WTC11 (cell line): Measurements from ENCODE around the gene XIAP. TPM values are rescaled to one million over a fixed set of nuclear protein-coding genes. Genes with fewer than 3 reads are reported as not detected.

Experiments
- ATAC-seq: fragments of 200-7000 bp; cut with Tn5 transposase; 2 replicates; pipeline ENCODE4 v1.10.0; 2021; ENCODE audit warnings: mild to moderate bottlenecking, moderate library complexity
- CTCF ChIA-PET: fragments of 300-600 bp; sonication (Branson Sonifier 250); formaldehyde crosslinking; loops from one replicate; lab custom pipeline; 2021; ENCODE audit warnings: antibody characterized with exemption; lab: Charles Lee
- POLR2A ChIA-PET: fragments of 350-600 bp; sonication (Branson Sonifier 250); formaldehyde crosslinking; loops from one replicate; lab custom pipeline; 2021; ENCODE audit warnings: antibody characterized with exemption; lab: Charles Lee
- DNase-seq: peaks from one replicate; pipeline ENCODE4 v3.0.0; 2021; ENCODE audit warnings: low spot score
- H3K27ac Mint-ChIP-seq: 2 replicates; pipeline ENCODE4 v1.8.0; 2021; ENCODE audit warnings: mixed read lengths
- H3K27me3 Mint-ChIP-seq: 2 replicates; pipeline ENCODE4 v1.8.0; 2021; ENCODE audit warnings: low read depth, mild to moderate bottlenecking, moderate library complexity, mixed read lengths
- H3K36me3 Mint-ChIP-seq: 2 replicates; pipeline ENCODE4 v1.8.0; 2021; ENCODE audit warnings: mixed read lengths
- H3K4me1 Mint-ChIP-seq: 2 replicates; pipeline ENCODE4 v1.8.0; 2022; ENCODE audit warnings: mixed read lengths
- H3K4me3 Mint-ChIP-seq: 2 replicates; pipeline ENCODE4 v1.8.0; 2021; ENCODE audit warnings: mild to moderate bottlenecking, moderate library complexity, mixed read lengths
- H3K9me3 Mint-ChIP-seq: 2 replicates; pipeline ENCODE4 v1.8.0; 2021; ENCODE audit warnings: mixed read lengths
- ARID4B ChIP-seq: sonication (generic); formaldehyde crosslinking; IDR thresholded peaks from 2 replicates; pipeline ENCODE4 v1.8.0; 2023; ENCODE audit warnings: missing genetic modification reagents, mild to moderate bottlenecking, borderline replicate concordance
- GTF2I ChIP-seq: fragments of 250-450 bp; sonication (Bioruptor Pico); conservative IDR thresholded peaks from 2 replicates; pipeline ENCODE4 v1.4.0; 2021; ENCODE audit warnings: mild to moderate bottlenecking
- IRF2 ChIP-seq: sonication (generic); formaldehyde crosslinking; IDR thresholded peaks from 2 replicates; pipeline ENCODE4 v1.8.0; 2022; ENCODE audit warnings: low read depth, missing genetic modification reagents, borderline replicate concordance
- JAZF1 ChIP-seq: fragments of 250-450 bp; sonication (Bioruptor Pico); IDR thresholded peaks from 2 replicates; pipeline ENCODE4 v1.9.0; 2021; ENCODE audit warnings: moderate library complexity, mild to moderate bottlenecking, inconsistent platforms
- OVOL2 ChIP-seq: fragments of 250-450 bp; sonication (Bioruptor Pico); IDR thresholded peaks from 2 replicates; pipeline ENCODE4 v1.9.0; 2021; ENCODE audit warnings: mild to moderate bottlenecking, borderline replicate concordance
- SMAD4 ChIP-seq: sonication (generic); formaldehyde crosslinking; IDR thresholded peaks from 2 replicates; pipeline ENCODE4 v1.8.0; 2022; ENCODE audit warnings: mild to moderate bottlenecking, missing genetic modification reagents
- ZBTB21 ChIP-seq: sonication (generic); formaldehyde crosslinking; IDR thresholded peaks from 2 replicates; pipeline ENCODE4 v1.8.1; 2023; ENCODE audit warnings: mild to moderate bottlenecking, missing genetic modification reagents, borderline replicate concordance
- ZNF121 ChIP-seq: sonication (generic); formaldehyde crosslinking; IDR thresholded peaks from 2 replicates; pipeline ENCODE4 v1.8.0; 2023; ENCODE audit warnings: missing genetic modification reagents
- ZNF671 ChIP-seq: fragments of 250-450 bp; sonication (Bioruptor Pico); IDR thresholded peaks from 2 replicates; pipeline ENCODE4 v1.8.0; 2021; ENCODE audit warnings: mild to moderate bottlenecking
- total RNA-seq: library from RNA; stranded (reverse); gene quantifications from 3 replicates; pipeline ENCODE4 v1.2.3, GENCODE V29; 2021
- TF ChIP-seq, protein P1 (sequence below): sonication (generic); formaldehyde crosslinking; IDR thresholded peaks from 2 replicates; pipeline ENCODE4 v1.8.1; 2023; ENCODE audit warnings: mild to moderate bottlenecking, missing genetic modification reagents, borderline replicate concordance
- TF ChIP-seq, protein P2 (sequence below): sonication (generic); formaldehyde crosslinking; conservative IDR thresholded peaks from 2 replicates; pipeline ENCODE4 v1.8.1; 2023; ENCODE audit warnings: mild to moderate bottlenecking, low read depth, missing genetic modification reagents, moderate library complexity

The XIAP gene
- total RNA-seq, 1 experiment from 2014 or later: 40.7 TPM

DNA sequence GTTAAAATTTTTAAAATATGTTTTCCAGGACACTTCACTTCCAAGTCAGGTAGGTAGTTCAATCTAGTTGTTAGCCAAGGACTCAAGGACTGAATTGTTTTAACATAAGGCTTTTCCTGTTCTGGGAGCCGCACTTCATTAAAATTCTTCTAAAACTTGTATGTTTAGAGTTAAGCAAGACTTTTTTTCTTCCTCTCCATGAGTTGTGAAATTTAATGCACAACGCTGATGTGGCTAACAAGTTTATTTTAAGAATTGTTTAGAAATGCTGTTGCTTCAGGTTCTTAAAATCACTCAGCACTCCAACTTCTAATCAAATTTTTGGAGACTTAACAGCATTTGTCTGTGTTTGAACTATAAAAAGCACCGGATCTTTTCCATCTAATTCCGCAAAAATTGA lies 49.7 kb downstream of the XIAP start (continued):
- TF ChIP-seq, protein P1, sequence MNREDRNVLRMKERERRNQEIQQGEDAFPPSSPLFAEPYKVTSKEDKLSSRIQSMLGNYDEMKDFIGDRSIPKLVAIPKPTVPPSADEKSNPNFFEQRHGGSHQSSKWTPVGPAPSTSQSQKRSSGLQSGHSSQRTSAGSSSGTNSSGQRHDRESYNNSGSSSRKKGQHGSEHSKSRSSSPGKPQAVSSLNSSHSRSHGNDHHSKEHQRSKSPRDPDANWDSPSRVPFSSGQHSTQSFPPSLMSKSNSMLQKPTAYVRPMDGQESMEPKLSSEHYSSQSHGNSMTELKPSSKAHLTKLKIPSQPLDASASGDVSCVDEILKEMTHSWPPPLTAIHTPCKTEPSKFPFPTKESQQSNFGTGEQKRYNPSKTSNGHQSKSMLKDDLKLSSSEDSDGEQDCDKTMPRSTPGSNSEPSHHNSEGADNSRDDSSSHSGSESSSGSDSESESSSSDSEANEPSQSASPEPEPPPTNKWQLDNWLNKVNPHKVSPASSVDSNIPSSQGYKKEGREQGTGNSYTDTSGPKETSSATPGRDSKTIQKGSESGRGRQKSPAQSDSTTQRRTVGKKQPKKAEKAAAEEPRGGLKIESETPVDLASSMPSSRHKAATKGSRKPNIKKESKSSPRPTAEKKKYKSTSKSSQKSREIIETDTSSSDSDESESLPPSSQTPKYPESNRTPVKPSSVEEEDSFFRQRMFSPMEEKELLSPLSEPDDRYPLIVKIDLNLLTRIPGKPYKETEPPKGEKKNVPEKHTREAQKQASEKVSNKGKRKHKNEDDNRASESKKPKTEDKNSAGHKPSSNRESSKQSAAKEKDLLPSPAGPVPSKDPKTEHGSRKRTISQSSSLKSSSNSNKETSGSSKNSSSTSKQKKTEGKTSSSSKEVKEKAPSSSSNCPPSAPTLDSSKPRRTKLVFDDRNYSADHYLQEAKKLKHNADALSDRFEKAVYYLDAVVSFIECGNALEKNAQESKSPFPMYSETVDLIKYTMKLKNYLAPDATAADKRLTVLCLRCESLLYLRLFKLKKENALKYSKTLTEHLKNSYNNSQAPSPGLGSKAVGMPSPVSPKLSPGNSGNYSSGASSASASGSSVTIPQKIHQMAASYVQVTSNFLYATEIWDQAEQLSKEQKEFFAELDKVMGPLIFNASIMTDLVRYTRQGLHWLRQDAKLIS (CRISPR knock-in tag): no peak
- TF ChIP-seq GTF2I (CRISPR knock-in tag) (no peak), SMAD4 (CRISPR knock-in tag) (no peak), IRF2 (CRISPR knock-in tag) (no peak), JAZF1 (no peak), ZBTB21 (no peak), ARID4B (CRISPR knock-in tag) (no peak), ZNF121 (CRISPR knock-in tag) (no peak), OVOL2 (no peak)
- TF ChIP-seq, protein P2, sequence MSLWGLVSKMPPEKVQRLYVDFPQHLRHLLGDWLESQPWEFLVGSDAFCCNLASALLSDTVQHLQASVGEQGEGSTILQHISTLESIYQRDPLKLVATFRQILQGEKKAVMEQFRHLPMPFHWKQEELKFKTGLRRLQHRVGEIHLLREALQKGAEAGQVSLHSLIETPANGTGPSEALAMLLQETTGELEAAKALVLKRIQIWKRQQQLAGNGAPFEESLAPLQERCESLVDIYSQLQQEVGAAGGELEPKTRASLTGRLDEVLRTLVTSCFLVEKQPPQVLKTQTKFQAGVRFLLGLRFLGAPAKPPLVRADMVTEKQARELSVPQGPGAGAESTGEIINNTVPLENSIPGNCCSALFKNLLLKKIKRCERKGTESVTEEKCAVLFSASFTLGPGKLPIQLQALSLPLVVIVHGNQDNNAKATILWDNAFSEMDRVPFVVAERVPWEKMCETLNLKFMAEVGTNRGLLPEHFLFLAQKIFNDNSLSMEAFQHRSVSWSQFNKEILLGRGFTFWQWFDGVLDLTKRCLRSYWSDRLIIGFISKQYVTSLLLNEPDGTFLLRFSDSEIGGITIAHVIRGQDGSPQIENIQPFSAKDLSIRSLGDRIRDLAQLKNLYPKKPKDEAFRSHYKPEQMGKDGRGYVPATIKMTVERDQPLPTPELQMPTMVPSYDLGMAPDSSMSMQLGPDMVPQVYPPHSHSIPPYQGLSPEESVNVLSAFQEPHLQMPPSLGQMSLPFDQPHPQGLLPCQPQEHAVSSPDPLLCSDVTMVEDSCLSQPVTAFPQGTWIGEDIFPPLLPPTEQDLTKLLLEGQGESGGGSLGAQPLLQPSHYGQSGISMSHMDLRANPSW: no peak

DNA sequence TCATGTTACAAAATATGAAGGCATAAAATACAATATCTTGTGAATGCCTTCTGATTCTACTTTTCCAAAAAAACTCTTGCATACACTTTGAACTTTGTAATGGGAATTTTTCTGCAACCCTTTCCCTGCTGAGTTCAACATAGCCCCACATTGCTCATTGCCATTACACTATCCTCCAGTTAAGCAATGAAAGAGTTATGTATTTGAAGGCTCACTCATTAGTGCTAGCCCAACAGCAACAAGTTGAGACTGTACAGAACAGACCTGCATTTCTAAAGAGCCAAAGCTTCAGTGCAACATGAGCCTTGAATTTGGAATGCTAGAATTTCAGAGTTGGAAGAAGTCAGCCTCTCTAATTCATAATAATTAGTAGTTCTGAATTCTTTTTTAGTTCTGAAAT lies 57.2 kb downstream of the XIAP start:
- ChIA-PET CTCF (no interaction called here), POLR2A (no interaction called here)

More for the DNA sequence above, 57.2 kb downstream of the XIAP start:
- TF ChIP-seq GTF2I (CRISPR knock-in tag) (no peak), ZNF671 (CRISPR knock-in tag) (no peak)
- TF ChIP-seq, protein P2: no peak
- Mint-ChIP-seq H3K4me3 (no peak overlapping the region), H3K27me3 (no peaks in the 10 kb centered on the region), H3K9me3 (no peaks in the 10 kb centered on the region), H3K4me1 (no peaks in the 10 kb centered on the region), H3K27ac (no peak overlapping the region), H3K36me3 (no peaks in the 10 kb centered on the region)
- ATAC-seq (no peak), DNase-seq (no peak)
